GM19351 (cell line): ENCODE measurements around the gene TTC28.
"Not testable (repeated sequence)": the region's sequence is repeated elsewhere in the genome, so short reads cannot be mapped to it uniquely, and the experiment has no call there.

Experiments used
- ATAC-seq: cut with Tn5 transposase; IDR thresholded peaks from one replicate; pipeline ENCODE4 v1.9.1; 2021; ENCODE audit warnings: mild to moderate bottlenecking, moderate library complexity; ENCODE audit not compliant: unreplicated experiment

TTC28 gene

GRCh38 chr22:28505416-28506149 lies 174.1 kb downstream of the TTC28 start:
- no peak for ATAC-seq

- no peak for ATAC-seq
These were observed 179.6 kb downstream of the TTC28 start for GRCh38 chr22:28500006-28500405.

GRCh38 chr22:28498044-28498443 lies 181.6 kb downstream of the TTC28 start:
- no peak for ATAC-seq

- no peak for ATAC-seq
These were observed 182.5 kb downstream of the TTC28 start for GRCh38 chr22:28497188-28497587.

- ATAC-seq = not testable (repeated sequence)
These were observed 188.4 kb downstream of the TTC28 start for GRCh38 chr22:28491289-28491688.

- no peak for ATAC-seq
These were observed 190.8 kb downstream of the TTC28 start for GRCh38 chr22:28488825-28489224.

GRCh38 chr22:28484662-28485061 lies 195.0 kb downstream of the TTC28 start:
- no peak for ATAC-seq

- no peak for ATAC-seq
These were observed 197.9 kb downstream of the TTC28 start for GRCh38 chr22:28481725-28482124.

GRCh38 chr22:28480000-28480715 lies 199.5 kb downstream of the TTC28 start:
- ATAC-seq = no peak

GRCh38 chr22:28478564-28478963 lies 201.1 kb downstream of the TTC28 start:
- no peak for ATAC-seq

- no peak for ATAC-seq
These were observed 202.1 kb downstream of the TTC28 start for GRCh38 chr22:28477556-28477955.

GRCh38 chr22:28474330-28474729 lies 205.3 kb downstream of the TTC28 start:
- ATAC-seq = no peak

GRCh38 chr22:28473258-28473657 lies 206.4 kb downstream of the TTC28 start:
- no peak for ATAC-seq

GRCh38 chr22:28467055-28467454 lies 212.6 kb downstream of the TTC28 start:
- ATAC-seq = not testable (repeated sequence)

- ATAC-seq = no peak
These were observed 213.2 kb downstream of the TTC28 start for GRCh38 chr22:28466399-28466798.

GRCh38 chr22:28465841-28466240 lies 213.8 kb downstream of the TTC28 start:
- no peak for ATAC-seq

- no peak for ATAC-seq
These were observed 215.5 kb downstream of the TTC28 start for GRCh38 chr22:28464127-28464526.

GRCh38 chr22:28463408-28463807 lies 216.2 kb downstream of the TTC28 start:
- ATAC-seq = not testable (repeated sequence)

GRCh38 chr22:28462901-28463300 lies 216.7 kb downstream of the TTC28 start:
- ATAC-seq = no peak

- no peak for ATAC-seq
These were observed 217.6 kb downstream of the TTC28 start for GRCh38 chr22:28462041-28462440.

- no peak for ATAC-seq
These were observed 225.1 kb downstream of the TTC28 start for GRCh38 chr22:28454431-28455064.

- no peak for ATAC-seq
These were observed 229.5 kb downstream of the TTC28 start for GRCh38 chr22:28450109-28450508.
